IgD-negative memory B cell (primary cell): ENCODE measurements around the gene SOD2. TPM values are rescaled to one million over a fixed set of nuclear protein-coding genes. Genes with fewer than 3 reads are reported as not detected.

Source experiments
- H3K27ac Mint-ChIP-seq, 3 donors: one replicate each; pipeline ENCODE4 v1.8.0; 2020 to 2022; ENCODE audit warnings: mild to moderate bottlenecking in 3 of 3, mixed read lengths in 3 of 3, moderate library complexity in 1 of 3
- H3K27me3 Mint-ChIP-seq: one replicate; pipeline ENCODE4 v1.8.0; 2021; ENCODE audit warnings: mixed read lengths
- H3K36me3 Mint-ChIP-seq: one replicate; pipeline ENCODE4 v1.8.0; 2020; ENCODE audit warnings: mild to moderate bottlenecking, mixed read lengths
- H3K4me1 Mint-ChIP-seq, 3 donors: one replicate each; pipeline ENCODE4 v1.8.0; 2020 to 2022; ENCODE audit warnings: mixed read lengths in 3 of 3, mild to moderate bottlenecking in 1 of 3
- H3K4me3 Mint-ChIP-seq, 4 donors: one replicate each; pipeline ENCODE4 v1.8.0; 2020 to 2022; ENCODE audit warnings: mild to moderate bottlenecking in 4 of 4, mixed read lengths in 4 of 4, moderate library complexity in 3 of 4
- H3K9me3 Mint-ChIP-seq, 3 donors: one replicate each; pipeline ENCODE4 v1.8.0; 2020 to 2021; ENCODE audit warnings: mixed read lengths in 3 of 3, mild to moderate bottlenecking in 1 of 3
- polyA plus RNA-seq: library from polyadenylated mRNA; unstranded; fragments of 300-500 nt; fragmentation: Illumina TruSeq; gene quantifications from one replicate; pipeline ENCODE4 v1.2.3, GENCODE V29; 2021

Gene SOD2
- polyA plus RNA-seq, 1 donor from 2014 or later, result 79.2 TPM

GRCh38 chr6:159649441-159649840, 43.6 kb downstream of the SOD2 start:
- no peaks in the 10 kb centered on the region for H3K9me3 Mint-ChIP-seq
- peaks cover 0 to 2% (median 0%) of the 10 kb centered on the region in 3 donors for H3K4me1 Mint-ChIP-seq
- no peaks in the 10 kb centered on the region for H3K27me3 Mint-ChIP-seq
- H3K36me3 Mint-ChIP-seq, result peaks cover 6% of the 10 kb centered on the region
- no peak overlapping the region for H3K4me3 Mint-ChIP-seq
- peak overlapping the region in 1 of 3 donors; percentile 31 for H3K27ac Mint-ChIP-seq

GRCh38 chr6:159646733-159647132, 46.3 kb downstream of the SOD2 start:
- Mint-ChIP-seq H3K27me3 (no peaks in the 10 kb centered on the region), H3K27ac (no peak overlapping the region), H3K36me3 (peaks cover 6% of the 10 kb centered on the region), H3K4me3 (no peak overlapping the region), H3K4me1 (peaks cover 0 to 2% (median 0%) of the 10 kb centered on the region in 3 donors), H3K9me3 (peaks cover 0 to 5% (median under 1%) of the 10 kb centered on the region in 3 donors)

DNA sequence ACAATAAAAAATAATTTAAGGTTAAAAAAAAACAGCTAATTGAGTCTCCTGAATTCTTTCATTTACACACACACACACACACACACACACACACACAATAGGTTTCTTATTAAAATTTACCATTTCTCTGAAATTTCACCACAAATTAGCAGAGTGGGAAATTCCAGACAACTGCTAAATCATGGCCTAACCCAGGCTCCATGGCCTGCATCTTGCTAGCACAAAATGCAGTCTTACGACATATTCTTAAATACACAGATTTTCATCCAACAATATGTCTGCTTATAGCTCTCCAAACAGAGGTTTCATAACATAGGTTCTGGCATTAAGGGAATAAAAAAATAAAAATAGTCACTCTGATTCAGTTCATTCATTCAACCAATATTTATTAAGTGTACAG, 46.9 kb downstream of the SOD2 start:
- peaks cover under 1 to 9% (median 3%) of the 10 kb centered on the region in 3 donors for H3K9me3 Mint-ChIP-seq
- no peak overlapping the region for H3K4me3 Mint-ChIP-seq
- H3K27ac Mint-ChIP-seq, result no peak overlapping the region
- no peaks in the 10 kb centered on the region for H3K27me3 Mint-ChIP-seq
- peaks cover 7% of the 10 kb centered on the region for H3K36me3 Mint-ChIP-seq
- peaks cover 0 to 2% (median 0%) of the 10 kb centered on the region in 3 donors for H3K4me1 Mint-ChIP-seq

- Mint-ChIP-seq H3K9me3 (peaks cover 3 to 14% (median 6%) of the 10 kb centered on the region in 3 donors), H3K27ac (no peak overlapping the region), H3K4me3 (no peak overlapping the region), H3K36me3 (peaks cover 11% of the 10 kb centered on the region), H3K4me1 (peaks cover 0 to 2% (median 0%) of the 10 kb centered on the region in 3 donors), H3K27me3 (no peaks in the 10 kb centered on the region)
Observed at GRCh38 chr6:159645640-159646039, 47.4 kb downstream of the SOD2 start.

Other genes starting within 250 kb of the SOD2 start
- gene WTAP, start 34.3 kb upstream of the SOD2 start, polyA plus RNA-seq, result 127 TPM
- gene ACAT2, start 68.8 kb upstream of the SOD2 start, polyA plus RNA-seq, result 23.6 TPM
- 82.7 TPM for gene TCP1, start 96.4 kb upstream of the SOD2 start, polyA plus RNA-seq
- 108 TPM for gene MRPL18, start 97.2 kb upstream of the SOD2 start, polyA plus RNA-seq
- 0.89 TPM for gene PNLDC1, start 107.0 kb upstream of the SOD2 start, polyA plus RNA-seq
- not detected for gene MAS1, start 197.7 kb upstream of the SOD2 start, polyA plus RNA-seq